Sigmoid colon (tissue), 3 donors: ENCODE results near the gene SLC22A2.

Experiments
- CTCF ChIP-seq, 4 experiments: fragments of 450-650 bp in 3 of 4; fragments of 200-600 bp in 1 of 4; IDR thresholded peaks; one replicate each; pipeline ENCODE4 v1.5.1; 2016 to 2019; ENCODE audit warnings: antibody characterized with exemption in 4 of 4, mild to moderate bottlenecking in 3 of 4, moderate library complexity in 2 of 4
- POLR2A ChIP-seq, 2 donors: fragments of 450-650 bp; IDR thresholded peaks; one replicate each; pipeline ENCODE4 v1.6.1; 2016; ENCODE audit warnings: antibody characterized with exemption in 2 of 2, mild to moderate bottlenecking in 2 of 2, moderate library complexity in 2 of 2

- TF ChIP-seq CTCF (IDR thresholded peaks at IDR 0.05) = no peak
- no peak for TF ChIP-seq POLR2A (IDR thresholded peaks at IDR 0.05)
Measured at GRCh38 chr6:160194808-160195207, 63.8 kb downstream of the SLC22A2 start.
